Measurements from ENCODE around the gene ENPP6. TPM values are rescaled to one million over a fixed set of nuclear protein-coding genes. Genes with fewer than 3 reads are reported as not detected.

The ENPP6 gene
- total RNA-seq, 1 experiment from 2014 or later = not detected

- no peaks in the 10 kb centered on the region for H3K9me3 Mint-ChIP-seq (ENCODE audit: unreplicated experiment)
- BruUV-seq (replicated peaks) = no TSS peak
- DNase-seq = no peak
- no peaks in the 10 kb centered on the region for H3K9me3 ChIP-seq
- no peak for TF ChIP-seq CTCF (IDR thresholded peaks at IDR 0.05; ENCODE audit: insufficient read depth in 1 of 2, low read depth in 1 of 2, low read length in 1 of 2, severe bottlenecking in 1 of 2, unreplicated experiment in 1 of 2)
- H3K27me3 ChIP-seq (replicated peaks; ENCODE audit: control insufficient read depth, insufficient read depth, low read length) = no peaks in the 10 kb centered on the region
- no peaks in the 10 kb centered on the region for H3K36me3 ChIP-seq (ENCODE audit: control insufficient read depth, insufficient read depth, low read length)
- H3K4me1 Mint-ChIP-seq (ENCODE audit: low read depth, unreplicated experiment) = no peaks in the 10 kb centered on the region
- no peaks in the 10 kb centered on the region for H3K27me3 Mint-ChIP-seq (ENCODE audit: insufficient read depth, unreplicated experiment)
- H3K4me1 ChIP-seq = no peaks in the 10 kb centered on the region
- H3K4me3 ChIP-seq (ENCODE audit: low read depth, low read length) = no peak overlapping the region
- H3K4me3 Mint-ChIP-seq (ENCODE audit: unreplicated experiment) = no peak overlapping the region
- no peak overlapping the region for H3K27ac Mint-ChIP-seq (ENCODE audit: unreplicated experiment)
- no peaks in the 10 kb centered on the region for H3K36me3 Mint-ChIP-seq (ENCODE audit: insufficient read depth, unreplicated experiment)
- ChIA-PET CTCF (interaction anchor here (0.7 kb wide), 1 partner anchor 132 kb away, joined by 7 read pairs; no protein-coding TSS in a partner anchor), POLR2A (no interaction called here)
- intact Hi-C loops (cut with micrococcal nuclease; ENCODE audit: unreplicated experiment) = no loop called here
Observed at GRCh38 chr4:184252136-184253071, 34.7 kb upstream of the ENPP6 start.

GRCh38 chr4:184251670-184251980 is 34.0 kb upstream of the ENPP6 start:
- Histone ChIP-seq H3K4me1 (no peaks in the 10 kb centered on the region), H3K27me3 (replicated peaks; ENCODE audit: control insufficient read depth, insufficient read depth, low read length) (no peaks in the 10 kb centered on the region), H3K4me3 (ENCODE audit: low read depth, low read length) (no peak overlapping the region), H3K9me3 (no peaks in the 10 kb centered on the region), H3K36me3 (ENCODE audit: control insufficient read depth, insufficient read depth, low read length) (no peaks in the 10 kb centered on the region)
- CTCF ChIA-PET = interaction anchor here (0.7 to 1.5 kb wide), 4 partner anchors 13 to 223 kb away, joined by 3 to 7 read pairs (median 6); partner anchors contain the start of gene IRF2
- POLR2A ChIA-PET = no interaction called here
- H3K4me1 Mint-ChIP-seq (ENCODE audit: low read depth, unreplicated experiment) = no peaks in the 10 kb centered on the region
- no TSS peak for BruUV-seq (replicated peaks)
- H3K27me3 Mint-ChIP-seq (ENCODE audit: insufficient read depth, unreplicated experiment) = no peaks in the 10 kb centered on the region
- H3K27ac Mint-ChIP-seq (ENCODE audit: unreplicated experiment) = no peak overlapping the region
- no peaks in the 10 kb centered on the region for H3K9me3 Mint-ChIP-seq (ENCODE audit: unreplicated experiment)
- no peak for TF ChIP-seq CTCF (IDR thresholded peaks at IDR 0.05; ENCODE audit: insufficient read depth in 1 of 2, low read depth in 1 of 2, low read length in 1 of 2, severe bottlenecking in 1 of 2, unreplicated experiment in 1 of 2)
- DNase-seq = no peak
- intact Hi-C loops (cut with micrococcal nuclease; ENCODE audit: unreplicated experiment) = no loop called here
- H3K4me3 Mint-ChIP-seq (ENCODE audit: unreplicated experiment) = no peak overlapping the region
- H3K36me3 Mint-ChIP-seq (ENCODE audit: insufficient read depth, unreplicated experiment) = no peaks in the 10 kb centered on the region

GRCh38 chr4:184250795-184251669 is 33.4 kb upstream of the ENPP6 start:
- H3K36me3 Mint-ChIP-seq (ENCODE audit: insufficient read depth, unreplicated experiment) = no peaks in the 10 kb centered on the region
- H3K27ac Mint-ChIP-seq (ENCODE audit: unreplicated experiment) = no peak overlapping the region
- H3K4me1 Mint-ChIP-seq (ENCODE audit: low read depth, unreplicated experiment) = no peaks in the 10 kb centered on the region
- no peaks in the 10 kb centered on the region for H3K9me3 ChIP-seq
- peak in 1 of 2 experiments; percentile 53 for DNase-seq
- H3K9me3 Mint-ChIP-seq (ENCODE audit: unreplicated experiment) = no peaks in the 10 kb centered on the region
- ChIA-PET POLR2A (no interaction called here), CTCF (interaction anchor here (0.7 to 1.5 kb wide), 4 partner anchors 13 to 224 kb away, joined by 3 to 7 read pairs (median 6); partner anchors contain the start of gene IRF2)
- intact Hi-C loops (cut with micrococcal nuclease; ENCODE audit: unreplicated experiment) = loop anchor here (1.0 kb wide), 2 partner anchors 83 to 411 kb away; no protein-coding TSS in a partner anchor
- no peak overlapping the region for H3K4me3 Mint-ChIP-seq (ENCODE audit: unreplicated experiment)
- H3K4me1 ChIP-seq = no peaks in the 10 kb centered on the region
- H3K36me3 ChIP-seq (ENCODE audit: control insufficient read depth, insufficient read depth, low read length) = no peaks in the 10 kb centered on the region
- peak; percentile 43 to 54 for TF ChIP-seq CTCF (IDR thresholded peaks at IDR 0.05; ENCODE audit: insufficient read depth in 1 of 2, low read depth in 1 of 2, low read length in 1 of 2, severe bottlenecking in 1 of 2, unreplicated experiment in 1 of 2)
- BruUV-seq (replicated peaks) = no TSS peak
- H3K4me3 ChIP-seq (ENCODE audit: low read depth, low read length) = no peak overlapping the region
- no peaks in the 10 kb centered on the region for H3K27me3 Mint-ChIP-seq (ENCODE audit: insufficient read depth, unreplicated experiment)
- H3K27me3 ChIP-seq (replicated peaks; ENCODE audit: control insufficient read depth, insufficient read depth, low read length) = no peaks in the 10 kb centered on the region
